ENCODE measurements around the gene SLC2A11.

DNA sequence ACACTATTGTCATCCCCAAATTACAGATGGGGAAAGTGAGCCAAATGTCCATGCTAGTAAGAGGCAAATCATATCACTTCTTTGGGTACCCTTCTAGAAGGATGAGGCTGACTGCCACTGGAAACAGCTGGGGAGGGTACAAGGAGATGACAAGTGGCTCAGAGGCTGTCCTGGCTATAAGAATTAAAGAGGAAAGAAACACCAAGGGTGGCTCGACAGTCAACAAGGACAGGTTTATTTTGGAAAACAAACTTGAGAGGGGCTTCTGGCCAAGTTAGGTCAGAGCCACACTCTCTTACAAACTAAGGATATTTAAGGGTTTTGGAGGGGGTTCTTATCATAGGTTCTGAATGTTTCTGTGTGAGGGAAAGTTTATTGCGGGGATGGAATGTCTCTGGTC is 34.5 kb downstream of the SLC2A11 start:
- TF ChIP-seq, protein P1, sequence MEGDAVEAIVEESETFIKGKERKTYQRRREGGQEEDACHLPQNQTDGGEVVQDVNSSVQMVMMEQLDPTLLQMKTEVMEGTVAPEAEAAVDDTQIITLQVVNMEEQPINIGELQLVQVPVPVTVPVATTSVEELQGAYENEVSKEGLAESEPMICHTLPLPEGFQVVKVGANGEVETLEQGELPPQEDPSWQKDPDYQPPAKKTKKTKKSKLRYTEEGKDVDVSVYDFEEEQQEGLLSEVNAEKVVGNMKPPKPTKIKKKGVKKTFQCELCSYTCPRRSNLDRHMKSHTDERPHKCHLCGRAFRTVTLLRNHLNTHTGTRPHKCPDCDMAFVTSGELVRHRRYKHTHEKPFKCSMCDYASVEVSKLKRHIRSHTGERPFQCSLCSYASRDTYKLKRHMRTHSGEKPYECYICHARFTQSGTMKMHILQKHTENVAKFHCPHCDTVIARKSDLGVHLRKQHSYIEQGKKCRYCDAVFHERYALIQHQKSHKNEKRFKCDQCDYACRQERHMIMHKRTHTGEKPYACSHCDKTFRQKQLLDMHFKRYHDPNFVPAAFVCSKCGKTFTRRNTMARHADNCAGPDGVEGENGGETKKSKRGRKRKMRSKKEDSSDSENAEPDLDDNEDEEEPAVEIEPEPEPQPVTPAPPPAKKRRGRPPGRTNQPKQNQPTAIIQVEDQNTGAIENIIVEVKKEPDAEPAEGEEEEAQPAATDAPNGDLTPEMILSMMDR (IDR thresholded peaks at IDR 0.05), result no peak
- TF ChIP-seq POLR2A (IDR thresholded peaks at IDR 0.05), result no peak

Measured in body of pancreas (tissue), 4 donors.